LNCaP clone FGC (cell line): ENCODE measurements around the gene WDTC1.
A peak's percentile ranks its signal among the peaks of the same experiment; 100 is the strongest.

Experiments used
- DNase-seq: peaks from one replicate; pipeline ENCODE4 v3.0.0-alpha.2; 2011; ENCODE audit warnings: low read depth
- H3K4me3 ChIP-seq: 2 replicates; pipeline ENCODE4 v1.5.1; 2011; ENCODE audit warnings: mild to moderate bottlenecking, low read depth, low read length, control low read depth
- TF ChIP-seq, protein P1 (sequence below): IDR thresholded peaks from 2 replicates; pipeline ENCODE4 v1.5.1; 2012; ENCODE audit warnings: mild to moderate bottlenecking; ENCODE audit not compliant: control insufficient read depth, insufficient read depth; ENCODE audit errors: extremely low read depth

Gene WDTC1

DNA sequence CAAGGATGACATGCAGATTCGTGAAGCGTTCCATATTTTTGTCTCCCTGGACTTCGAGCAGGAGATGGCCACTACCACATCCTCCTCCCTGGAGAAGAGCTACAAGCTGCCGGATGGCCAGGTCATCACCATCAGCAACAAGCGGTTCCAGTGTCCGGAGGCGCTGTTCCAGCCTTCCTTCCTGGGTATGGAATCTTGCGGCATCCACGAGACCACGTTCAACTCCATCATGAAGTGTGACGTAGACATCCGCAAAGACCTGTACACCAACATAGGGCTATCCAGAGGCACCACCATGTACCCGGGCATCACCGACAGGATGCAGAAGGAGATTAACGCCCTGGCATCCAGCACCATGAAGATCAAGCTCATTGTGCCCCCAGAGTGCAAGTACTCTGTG is 90.9 kb downstream of the WDTC1 start:
- DNase-seq: no peak
- no peak overlapping the region for H3K4me3 ChIP-seq
- TF ChIP-seq, protein P1, sequence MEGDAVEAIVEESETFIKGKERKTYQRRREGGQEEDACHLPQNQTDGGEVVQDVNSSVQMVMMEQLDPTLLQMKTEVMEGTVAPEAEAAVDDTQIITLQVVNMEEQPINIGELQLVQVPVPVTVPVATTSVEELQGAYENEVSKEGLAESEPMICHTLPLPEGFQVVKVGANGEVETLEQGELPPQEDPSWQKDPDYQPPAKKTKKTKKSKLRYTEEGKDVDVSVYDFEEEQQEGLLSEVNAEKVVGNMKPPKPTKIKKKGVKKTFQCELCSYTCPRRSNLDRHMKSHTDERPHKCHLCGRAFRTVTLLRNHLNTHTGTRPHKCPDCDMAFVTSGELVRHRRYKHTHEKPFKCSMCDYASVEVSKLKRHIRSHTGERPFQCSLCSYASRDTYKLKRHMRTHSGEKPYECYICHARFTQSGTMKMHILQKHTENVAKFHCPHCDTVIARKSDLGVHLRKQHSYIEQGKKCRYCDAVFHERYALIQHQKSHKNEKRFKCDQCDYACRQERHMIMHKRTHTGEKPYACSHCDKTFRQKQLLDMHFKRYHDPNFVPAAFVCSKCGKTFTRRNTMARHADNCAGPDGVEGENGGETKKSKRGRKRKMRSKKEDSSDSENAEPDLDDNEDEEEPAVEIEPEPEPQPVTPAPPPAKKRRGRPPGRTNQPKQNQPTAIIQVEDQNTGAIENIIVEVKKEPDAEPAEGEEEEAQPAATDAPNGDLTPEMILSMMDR: no peak

GRCh38 chr1:27327964-27328363 is 93.5 kb downstream of the WDTC1 start:
- TF ChIP-seq, protein P1: no peak
- no peak for DNase-seq
- no peak overlapping the region for H3K4me3 ChIP-seq

DNA sequence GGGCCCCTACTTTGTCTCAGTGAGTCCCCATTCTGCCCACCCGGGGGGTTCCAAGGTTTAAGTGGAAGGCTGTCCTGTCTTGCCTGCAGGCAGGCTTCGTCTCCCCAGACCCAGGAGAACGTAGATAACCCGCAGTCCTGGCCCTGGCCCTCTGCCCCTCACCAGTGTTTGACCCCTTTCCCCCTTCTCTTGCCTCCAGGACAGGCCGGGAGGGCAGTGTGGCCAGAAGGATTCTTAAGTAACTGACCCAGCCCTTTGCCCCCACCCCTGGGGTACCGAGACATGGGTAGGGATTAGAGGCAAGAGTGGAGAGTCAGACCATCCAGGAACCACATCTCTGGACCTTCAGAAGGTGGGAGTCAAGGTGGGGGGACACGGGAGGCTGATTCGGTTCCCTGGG is 96.4 kb downstream of the WDTC1 start:
- DNase-seq: no peak
- no peak overlapping the region for H3K4me3 ChIP-seq
- TF ChIP-seq, protein P1: no peak

DNA sequence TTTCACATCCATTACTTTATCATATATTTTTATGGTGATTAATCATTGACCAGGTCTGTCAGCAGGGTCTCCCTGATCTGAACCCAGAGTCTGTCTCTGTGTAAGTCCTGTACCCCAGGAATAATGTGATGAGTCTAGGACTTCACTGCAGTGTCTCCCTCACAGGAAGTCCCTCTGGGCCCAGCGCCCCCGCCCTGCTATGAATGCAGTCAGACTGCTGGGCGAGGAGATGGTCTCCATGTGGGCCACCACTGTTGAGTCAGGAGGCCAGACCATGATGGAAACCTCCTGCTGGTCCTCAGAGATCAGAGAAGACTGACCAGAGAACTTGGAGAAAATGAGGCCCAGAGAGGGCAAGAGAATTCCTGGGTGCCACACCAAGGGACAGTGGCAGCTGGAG is 97.0 kb downstream of the WDTC1 start:
- TF ChIP-seq, protein P1: no peak
- no peak overlapping the region for H3K4me3 ChIP-seq
- no peak for DNase-seq

- no peak for DNase-seq
- no peak overlapping the region for H3K4me3 ChIP-seq
- TF ChIP-seq, protein P1: no peak
Measured at GRCh38 chr1:27331922-27332321, 97.5 kb downstream of the WDTC1 start.

DNA sequence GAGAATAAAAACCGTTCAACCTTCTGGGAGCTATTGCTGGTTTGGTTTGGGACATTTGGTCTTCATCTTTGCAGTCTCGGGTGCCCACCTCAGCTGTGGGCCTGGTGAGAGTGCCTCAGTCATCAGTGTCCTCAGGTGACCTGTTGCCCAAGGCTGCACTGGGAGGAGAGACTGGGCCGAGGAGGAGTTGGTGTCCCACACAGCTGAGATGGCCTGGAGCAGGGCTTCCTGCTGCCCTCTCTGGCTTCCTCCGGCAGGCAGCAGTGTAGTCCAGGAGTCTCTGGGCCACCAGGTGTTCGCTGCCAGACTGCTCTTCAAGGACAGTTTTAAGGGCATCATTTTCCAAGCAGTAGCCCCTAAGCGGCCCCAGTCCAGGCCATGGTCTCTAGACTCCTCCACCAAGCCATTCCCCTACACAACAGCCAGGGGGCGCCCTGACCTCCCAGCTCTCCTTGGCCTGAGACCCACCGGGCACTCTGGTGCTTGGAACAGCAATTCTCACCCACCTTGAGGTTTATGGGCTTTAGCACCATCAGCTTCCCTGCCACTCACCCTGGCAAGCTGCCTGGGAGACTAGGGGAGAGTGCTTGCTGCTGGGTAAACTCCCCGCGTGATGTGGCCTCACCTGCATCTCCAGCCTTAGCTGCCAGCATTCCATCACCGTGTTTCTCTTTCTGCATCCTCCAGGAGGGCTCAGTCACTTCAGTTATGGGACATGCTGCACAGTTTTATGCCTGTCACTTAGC is 98.3 kb downstream of the WDTC1 start:
- H3K4me3 ChIP-seq: no peak overlapping the region
- TF ChIP-seq, protein P1: peak; percentile 78
- no peak for DNase-seq
